ENCODE measurements around the gene PAPPA.

Gene PAPPA

GRCh38 chr9:116394894-116395698 is 241.5 kb downstream of the PAPPA start:
- Histone ChIP-seq H2AFZ (ENCODE audit: low read depth, low read length) (no peak overlapping the region), H3K4me1 (ENCODE audit: low read length) (peaks cover 32% of the 10 kb centered on the region), H3K9me3 (ENCODE audit: insufficient read depth, low read length) (no peaks in the 10 kb centered on the region), H3K27me3 (ENCODE audit: low read depth, low read length) (no peaks in the 10 kb centered on the region), H4K20me1 (ENCODE audit: insufficient read depth, low read length) (no peaks in the 10 kb centered on the region), H3K4me2 (ENCODE audit: low read length) (peak overlapping the region; percentile 45), H3K36me3 (replicated peaks; ENCODE audit: low read depth, low read length) (no peaks in the 10 kb centered on the region), H3K9ac (ENCODE audit: low read length) (no peak overlapping the region), H3K79me2 (ENCODE audit: low read length) (no peaks in the 10 kb centered on the region), H3K4me3 (ENCODE audit: low read length) (no peak overlapping the region), H3K27ac (ENCODE audit: low read length) (peak overlapping the region; percentile 34; the same call in 1 of the 2 replicates)
- no peak for TF ChIP-seq CTCF (IDR thresholded peaks at IDR 0.05; ENCODE audit: low read depth, low read length)
- TF ChIP-seq EZH2phosphoT487 (IDR thresholded peaks at IDR 0.05; ENCODE audit: low read depth), result no peak

GRCh38 chr9:116395699-116396037 is 242.1 kb downstream of the PAPPA start:
- Histone ChIP-seq H3K9ac (ENCODE audit: low read length) (no peak overlapping the region), H3K4me1 (ENCODE audit: low read length) (peaks cover 26% of the 10 kb centered on the region), H3K36me3 (replicated peaks; ENCODE audit: low read depth, low read length) (no peaks in the 10 kb centered on the region), H2AFZ (ENCODE audit: low read depth, low read length) (no peak overlapping the region), H4K20me1 (ENCODE audit: insufficient read depth, low read length) (no peaks in the 10 kb centered on the region), H3K27me3 (ENCODE audit: low read depth, low read length) (no peaks in the 10 kb centered on the region), H3K27ac (ENCODE audit: low read length) (no peak overlapping the region), H3K79me2 (ENCODE audit: low read length) (no peaks in the 10 kb centered on the region), H3K4me2 (ENCODE audit: low read length) (peak overlapping the region; percentile 45), H3K4me3 (ENCODE audit: low read length) (no peak overlapping the region), H3K9me3 (ENCODE audit: insufficient read depth, low read length) (no peaks in the 10 kb centered on the region)
- TF ChIP-seq CTCF (IDR thresholded peaks at IDR 0.05; ENCODE audit: low read depth, low read length) (no peak), EZH2phosphoT487 (IDR thresholded peaks at IDR 0.05; ENCODE audit: low read depth) (no peak)

DNA sequence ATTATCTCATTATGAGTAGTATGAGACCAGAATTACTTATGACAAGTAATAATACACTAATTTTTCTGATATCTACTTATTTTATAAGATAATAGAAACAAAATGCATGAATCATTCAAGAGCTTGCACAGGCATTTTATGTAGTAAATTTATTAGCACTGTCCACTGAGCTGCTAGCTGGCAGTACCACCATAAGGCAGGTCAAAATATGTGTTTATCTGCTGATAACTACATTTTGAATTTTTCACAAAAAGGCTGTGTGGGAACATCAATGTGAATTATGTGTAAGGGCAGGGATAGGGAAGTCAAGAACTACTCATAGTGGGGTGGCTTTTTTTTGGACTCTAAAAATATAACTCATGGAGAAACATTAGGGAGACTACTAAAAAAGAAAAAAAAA is 249.6 kb downstream of the PAPPA start:
- H4K20me1 ChIP-seq (ENCODE audit: insufficient read depth, low read length), result no peaks in the 10 kb centered on the region
- no peak overlapping the region for H2AFZ ChIP-seq (ENCODE audit: low read depth, low read length)
- H3K4me2 ChIP-seq (ENCODE audit: low read length), result no peak overlapping the region
- H3K79me2 ChIP-seq (ENCODE audit: low read length), result no peaks in the 10 kb centered on the region
- TF ChIP-seq CTCF (IDR thresholded peaks at IDR 0.05; ENCODE audit: low read depth, low read length), result no peak
- TF ChIP-seq EZH2phosphoT487 (IDR thresholded peaks at IDR 0.05; ENCODE audit: low read depth), result no peak
- H3K36me3 ChIP-seq (replicated peaks; ENCODE audit: low read depth, low read length), result no peaks in the 10 kb centered on the region
- no peaks in the 10 kb centered on the region for H3K9me3 ChIP-seq (ENCODE audit: insufficient read depth, low read length)
- peaks cover 34% of the 10 kb centered on the region for H3K4me1 ChIP-seq (ENCODE audit: low read length)
- no peaks in the 10 kb centered on the region for H3K27me3 ChIP-seq (ENCODE audit: low read depth, low read length)
- H3K4me3 ChIP-seq (ENCODE audit: low read length), result no peak overlapping the region
- no peak overlapping the region for H3K27ac ChIP-seq (ENCODE audit: low read length)
- no peak overlapping the region for H3K9ac ChIP-seq (ENCODE audit: low read length)

GRCh38 chr9:116404228-116404627 is 250.6 kb downstream of the PAPPA start:
- Histone ChIP-seq H3K36me3 (replicated peaks; ENCODE audit: low read depth, low read length) (no peaks in the 10 kb centered on the region), H3K4me2 (ENCODE audit: low read length) (no peak overlapping the region), H3K79me2 (ENCODE audit: low read length) (no peaks in the 10 kb centered on the region), H3K9me3 (ENCODE audit: insufficient read depth, low read length) (no peaks in the 10 kb centered on the region), H3K27me3 (ENCODE audit: low read depth, low read length) (no peaks in the 10 kb centered on the region), H3K27ac (ENCODE audit: low read length) (no peak overlapping the region), H2AFZ (ENCODE audit: low read depth, low read length) (no peak overlapping the region), H3K4me1 (ENCODE audit: low read length) (peaks cover 36% of the 10 kb centered on the region), H4K20me1 (ENCODE audit: insufficient read depth, low read length) (no peaks in the 10 kb centered on the region), H3K9ac (ENCODE audit: low read length) (no peak overlapping the region), H3K4me3 (ENCODE audit: low read length) (no peak overlapping the region)
- TF ChIP-seq EZH2phosphoT487 (IDR thresholded peaks at IDR 0.05; ENCODE audit: low read depth), result no peak
- no peak for TF ChIP-seq CTCF (IDR thresholded peaks at IDR 0.05; ENCODE audit: low read depth, low read length)
